Astrocyte (in vitro differentiated cells and primary cell): ENCODE measurements around the gene PEX11A. TPM values are rescaled to one million over a fixed set of nuclear protein-coding genes. Genes with fewer than 3 reads are reported as not detected.
A peak's percentile ranks its signal among the peaks of the same experiment; 100 is the strongest.

Source experiments
- DNase-seq: peaks from one replicate; pipeline ENCODE4 v3.0.0-alpha.2; 2010; ENCODE audit warnings: low read depth
- FAIRE-seq: peaks from 2 replicates; lab custom pipeline; 2011; peaks lifted over from hg19 to GRCh38; lab: Jason Lieb, UNC
- H2AFZ ChIP-seq: 2 replicates; pipeline ENCODE4 v1.6.0; 2012; ENCODE audit warnings: low read depth, low read length, inconsistent platforms
- H3K27ac ChIP-seq: 2 replicates; pipeline ENCODE4 v1.5.1; 2011; ENCODE audit warnings: low read depth, low read length, inconsistent platforms
- H3K27me3 ChIP-seq: 2 replicates; pipeline ENCODE4 v1.6.0; 2011; ENCODE audit warnings: low read length, inconsistent platforms; ENCODE audit not compliant: insufficient read depth
- H3K36me3 ChIP-seq: 2 replicates; pipeline ENCODE4 v1.5.1; 2011; ENCODE audit warnings: low read length, inconsistent platforms; ENCODE audit not compliant: insufficient read depth
- H3K4me1 ChIP-seq: 2 replicates; pipeline ENCODE4 v1.5.1; 2011; ENCODE audit warnings: low read length, inconsistent platforms; ENCODE audit not compliant: insufficient read depth
- H3K4me2 ChIP-seq: 2 replicates; pipeline ENCODE4 v1.6.0; 2012; ENCODE audit warnings: low read length, inconsistent platforms
- H3K4me3 ChIP-seq: 2 replicates; pipeline ENCODE4 v1.5.1; 2011; ENCODE audit warnings: low read depth, mild to moderate bottlenecking, low read length, inconsistent platforms; ENCODE audit not compliant: insufficient read depth
- H3K79me2 ChIP-seq: 2 replicates; pipeline ENCODE4 v1.6.0; 2012; ENCODE audit warnings: mild to moderate bottlenecking, low read length, inconsistent platforms; ENCODE audit not compliant: insufficient read depth
- H3K9ac ChIP-seq: 2 replicates; pipeline ENCODE4 v1.6.0; 2012; ENCODE audit warnings: mild to moderate bottlenecking, low read length, inconsistent platforms
- H3K9me3 ChIP-seq: 2 replicates; pipeline ENCODE4 v1.5.1; 2012; ENCODE audit warnings: low read depth, mild to moderate bottlenecking, low read length, inconsistent platforms; ENCODE audit not compliant: insufficient read depth
- H4K20me1 ChIP-seq: 2 replicates; pipeline ENCODE4 v1.6.0; 2012; ENCODE audit warnings: low read length, inconsistent platforms; ENCODE audit not compliant: insufficient read depth
- H3K27ac Mint-ChIP-seq: one replicate; pipeline ENCODE4 v1.8.0; 2021; ENCODE audit warnings: mild to moderate bottlenecking, mixed read lengths; ENCODE audit not compliant: unreplicated experiment
- H3K27me3 Mint-ChIP-seq: one replicate; pipeline ENCODE4 v1.8.0; 2021; ENCODE audit warnings: low read depth, mixed read lengths; ENCODE audit not compliant: unreplicated experiment
- H3K36me3 Mint-ChIP-seq: one replicate; pipeline ENCODE4 v1.8.0; 2021; ENCODE audit warnings: low read depth, mixed read lengths; ENCODE audit not compliant: unreplicated experiment
- H3K4me1 Mint-ChIP-seq: one replicate; pipeline ENCODE4 v1.8.0; 2021; ENCODE audit warnings: low read depth, mixed read lengths; ENCODE audit not compliant: unreplicated experiment
- H3K4me3 Mint-ChIP-seq: one replicate; pipeline ENCODE4 v1.8.0; 2021; ENCODE audit warnings: mild to moderate bottlenecking, moderate library complexity, mixed read lengths; ENCODE audit not compliant: unreplicated experiment
- H3K9me3 Mint-ChIP-seq: one replicate; pipeline ENCODE4 v1.8.0; 2021; ENCODE audit warnings: mild to moderate bottlenecking, mixed read lengths; ENCODE audit not compliant: unreplicated experiment
- CTCF ChIP-seq: IDR thresholded peaks from 2 replicates; pipeline ENCODE4 v1.5.1; 2011; ENCODE audit warnings: low read depth, mild to moderate bottlenecking, inconsistent platforms, low read length, moderate library complexity; ENCODE audit not compliant: insufficient read depth
- EZH2 ChIP-seq: IDR thresholded peaks from 2 replicates; pipeline ENCODE4 v1.6.1; 2012; ENCODE audit warnings: mild to moderate bottlenecking, low read length, inconsistent platforms; ENCODE audit not compliant: insufficient read depth
- total RNA-seq: library from RNA; stranded (reverse); gene quantifications from 2 replicates; pipeline ENCODE4 v1.2.1, GENCODE V29; 2021

PEX11A gene
- total RNA-seq, 1 donor from 2014 or later = 2.1 TPM

- no peak overlapping the region for H3K27ac Mint-ChIP-seq
- H3K9ac ChIP-seq = peak overlapping the region; percentile 59
- no peaks in the 10 kb centered on the region for H3K79me2 ChIP-seq
- peak overlapping the region; percentile 84 for H3K4me2 ChIP-seq
- H3K9me3 ChIP-seq = no peaks in the 10 kb centered on the region
- H3K4me1 ChIP-seq = peaks cover 19% of the 10 kb centered on the region
- no peak overlapping the region for H3K27ac ChIP-seq
- peak overlapping the region; percentile 48 for H3K4me3 ChIP-seq
- no peak for FAIRE-seq
- DNase-seq = peak; percentile 58
- H3K27me3 ChIP-seq = peaks cover 3% of the 10 kb centered on the region
- H3K4me3 Mint-ChIP-seq = no peak overlapping the region
- H3K4me1 Mint-ChIP-seq = peaks cover 6% of the 10 kb centered on the region
- no peaks in the 10 kb centered on the region for H4K20me1 ChIP-seq
- no peaks in the 10 kb centered on the region for H3K36me3 ChIP-seq
- peaks cover 1% of the 10 kb centered on the region for H3K36me3 Mint-ChIP-seq
- peak overlapping the region; percentile 78 for H2AFZ ChIP-seq
- H3K9me3 Mint-ChIP-seq = peaks cover 1% of the 10 kb centered on the region
- peaks cover 9% of the 10 kb centered on the region for H3K27me3 Mint-ChIP-seq
- TF ChIP-seq CTCF = no peak
- TF ChIP-seq EZH2 = no peak
These were observed 24.9 kb downstream of the PEX11A start for GRCh38 chr15:89665449-89666181.

- FAIRE-seq (no peak), DNase-seq (no peak)
- no peak overlapping the region for H3K27ac ChIP-seq
- TF ChIP-seq EZH2 (no peak), CTCF (no peak)
- H4K20me1 ChIP-seq = no peaks in the 10 kb centered on the region
- no peak overlapping the region for H3K27ac Mint-ChIP-seq
- no peaks in the 10 kb centered on the region for H3K79me2 ChIP-seq
- H3K9me3 ChIP-seq = no peaks in the 10 kb centered on the region
- H3K4me3 ChIP-seq = peak overlapping the region; percentile 48
- H3K4me1 ChIP-seq = peaks cover 19% of the 10 kb centered on the region
- no peaks in the 10 kb centered on the region for H3K36me3 ChIP-seq
- peaks cover 9% of the 10 kb centered on the region for H3K27me3 Mint-ChIP-seq
- H3K27me3 ChIP-seq = peaks cover 3% of the 10 kb centered on the region
- H3K4me1 Mint-ChIP-seq = peaks cover 6% of the 10 kb centered on the region
- no peaks in the 10 kb centered on the region for H3K36me3 Mint-ChIP-seq
- peak overlapping the region; percentile 84 for H3K4me2 ChIP-seq
- peak overlapping the region; percentile 8 for H2AFZ ChIP-seq
- no peaks in the 10 kb centered on the region for H3K9me3 Mint-ChIP-seq
- no peak overlapping the region for H3K9ac ChIP-seq
- H3K4me3 Mint-ChIP-seq = peak overlapping the region; percentile 51
These were observed 25.9 kb downstream of the PEX11A start for GRCh38 chr15:89664441-89665350.
